Right lobe of liver (tissue), 6 donors: Measurements from ENCODE around the gene ATF4. TPM values are rescaled to one million over a fixed set of nuclear protein-coding genes. Genes with fewer than 3 reads are reported as not detected.

Experiments
- ATAC-seq, 4 donors: fragments of 200-7000 bp; cut with Tn5 transposase; one replicate each; pipeline ENCODE4 v1.9.1; 2020; ENCODE audit warnings: mild to moderate bottlenecking in 4 of 4, moderate library complexity in 4 of 4
- DNase-seq, 3 donors: peaks; one replicate each; pipeline ENCODE4 v3.0.0-alpha.2; 2020
- H3K27ac ChIP-seq, 3 donors: fragments of 200-600 bp; one replicate each; pipeline ENCODE4 v1.8.0; 2022
- H3K27me3 ChIP-seq, 2 donors: fragments of 200-600 bp; one replicate each; pipeline ENCODE4 v1.8.0; 2022
- H3K36me3 ChIP-seq, 4 donors: fragments of 200-600 bp; sonication (generic) in 1 of 4; one replicate each; pipeline versions ENCODE4 v1.5.1 to v1.8.0; 2017 to 2022; ENCODE audit warnings: control low read depth in 1 of 4
- H3K4me1 ChIP-seq, 4 donors: fragments of 200-600 bp; sonication (generic) in 1 of 4; one replicate each; pipeline versions ENCODE4 v1.5.1 to v1.8.0; 2017 to 2022; ENCODE audit warnings: control low read depth in 1 of 4
- H3K4me3 ChIP-seq, 3 donors: fragments of 200-600 bp; one replicate each; pipeline ENCODE4 v1.8.0; 2022
- H3K9me3 ChIP-seq, 4 donors: fragments of 200-600 bp; sonication (generic) in 1 of 4; one replicate each; pipeline versions ENCODE4 v1.5.1 to v1.8.0; 2017 to 2022; ENCODE audit warnings: control low read depth in 1 of 4
- POLR2A ChIP-seq: fragments of 450-650 bp; IDR thresholded peaks from one replicate; pipeline ENCODE4 v1.6.1; 2017; ENCODE audit warnings: antibody characterized with exemption, mild to moderate bottlenecking
- WGBS: methylation state at CpG from one replicate; pipeline ENCODE4 v1.1.6; 2018; ENCODE audit warnings: low coverage, low lambda C conversion rate; ENCODE audit not compliant: insufficient coverage; ENCODE audit errors: missing lambda C conversion rate; 5-methylcytosine and 5-hydroxymethylcytosine counted together
- intact Hi-C, 2 donors: fragments of 100-400 bp; cut with DNase I; formaldehyde crosslinking; loops; one replicate each; pipeline versions ENCODE4 v1.11.2 to v1.14.1; 2022
- total RNA-seq, 6 experiments: library from RNA; depleted of rRNA in 2 of 6; stranded (reverse); fragments of >200 nt in 2 of 6; fragmentation: NEBNext Ultra II Directional in 3 of 6; extraction: Animal tissue kit (Norgen Biotek cat#: 25700) in 3 of 6; gene quantifications; one replicate each; pipeline versions ENCODE4 v1.1.0 to v1.2.4, GENCODE V29; 2016 to 2023
- TF ChIP-seq, protein P1 (sequence below), 4 donors: fragments of 200-600 bp in 3 of 4; fragments of 450-650 bp in 1 of 4; IDR thresholded peaks; one replicate each; pipeline versions ENCODE4 v1.5.1 to v1.8.0; 2016 to 2022; ENCODE audit warnings: antibody characterized with exemption in 4 of 4, mild to moderate bottlenecking in 2 of 4
- donor health status: DM: no; HTN: yes; CAD: no.
- donor health status: DM: no; HTN: no; CAD: no.
- donor health status: DM: no; HTN: no; CAD: no.
- donor health status: DM: no; HTN: yes; CAD: no.
- donor health status: DM: no; HTN: yes; CAD: no.

The ATF4 gene
- total RNA-seq, 6 experiments from 2014 or later = 114 to 187 (median 157) TPM

- DNase-seq (no peak), ATAC-seq (no peak)
- peaks cover 18 to 91% (median 45%) of the 10 kb centered on the region in 4 donors for H3K36me3 ChIP-seq
- H3K27me3 ChIP-seq = no peaks in the 10 kb centered on the region
- no peak overlapping the region for H3K27ac ChIP-seq
- H3K4me3 ChIP-seq = no peak overlapping the region
- intact Hi-C loops = no loop called here
- TF ChIP-seq, protein P1, sequence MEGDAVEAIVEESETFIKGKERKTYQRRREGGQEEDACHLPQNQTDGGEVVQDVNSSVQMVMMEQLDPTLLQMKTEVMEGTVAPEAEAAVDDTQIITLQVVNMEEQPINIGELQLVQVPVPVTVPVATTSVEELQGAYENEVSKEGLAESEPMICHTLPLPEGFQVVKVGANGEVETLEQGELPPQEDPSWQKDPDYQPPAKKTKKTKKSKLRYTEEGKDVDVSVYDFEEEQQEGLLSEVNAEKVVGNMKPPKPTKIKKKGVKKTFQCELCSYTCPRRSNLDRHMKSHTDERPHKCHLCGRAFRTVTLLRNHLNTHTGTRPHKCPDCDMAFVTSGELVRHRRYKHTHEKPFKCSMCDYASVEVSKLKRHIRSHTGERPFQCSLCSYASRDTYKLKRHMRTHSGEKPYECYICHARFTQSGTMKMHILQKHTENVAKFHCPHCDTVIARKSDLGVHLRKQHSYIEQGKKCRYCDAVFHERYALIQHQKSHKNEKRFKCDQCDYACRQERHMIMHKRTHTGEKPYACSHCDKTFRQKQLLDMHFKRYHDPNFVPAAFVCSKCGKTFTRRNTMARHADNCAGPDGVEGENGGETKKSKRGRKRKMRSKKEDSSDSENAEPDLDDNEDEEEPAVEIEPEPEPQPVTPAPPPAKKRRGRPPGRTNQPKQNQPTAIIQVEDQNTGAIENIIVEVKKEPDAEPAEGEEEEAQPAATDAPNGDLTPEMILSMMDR (IDR thresholded peaks at IDR 0.05) = no peak
- TF ChIP-seq POLR2A = no peak
- 76% methylated on average over 4 of the region's 4 CpGs for WGBS
- no peaks in the 10 kb centered on the region for H3K4me1 ChIP-seq
- no peaks in the 10 kb centered on the region for H3K9me3 ChIP-seq
Observed at GRCh38 chr22:39510529-39511149, 9.7 kb upstream of the ATF4 start.

DNA sequence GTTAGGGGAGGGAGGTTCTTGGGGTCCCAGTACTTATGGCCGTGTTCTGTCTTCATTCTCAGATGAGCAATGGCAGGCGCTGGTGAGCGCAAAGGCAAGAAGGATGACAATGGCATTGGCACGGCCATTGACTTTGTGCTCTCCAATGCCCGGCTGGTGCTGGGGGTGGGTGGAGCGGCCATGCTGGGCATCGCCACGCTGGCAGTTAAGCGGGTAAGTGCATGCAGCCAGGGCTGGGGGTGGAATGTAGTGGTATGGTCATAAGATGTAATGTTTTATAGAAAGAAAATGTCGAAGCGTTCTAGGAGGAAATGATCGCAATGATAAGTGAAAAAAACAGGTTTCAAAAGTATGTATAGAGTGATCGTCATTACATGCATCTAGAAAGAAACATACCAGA is 9.1 kb upstream of the ATF4 start:
- Histone ChIP-seq H3K9me3 (no peaks in the 10 kb centered on the region), H3K27ac (no peak overlapping the region), H3K4me3 (no peak overlapping the region), H3K27me3 (no peaks in the 10 kb centered on the region), H3K36me3 (peaks cover 18 to 91% (median 44%) of the 10 kb centered on the region in 4 donors), H3K4me1 (no peaks in the 10 kb centered on the region)
- WGBS = 95% methylated on average over 8 of the region's 13 CpGs
- TF ChIP-seq, protein P1 (IDR thresholded peaks at IDR 0.05) = no peak
- no peak for TF ChIP-seq POLR2A
- intact Hi-C loops = no loop called here
- ATAC-seq = no peak
- DNase-seq = peak in 1 of 3 donors; percentile 26

DNA sequence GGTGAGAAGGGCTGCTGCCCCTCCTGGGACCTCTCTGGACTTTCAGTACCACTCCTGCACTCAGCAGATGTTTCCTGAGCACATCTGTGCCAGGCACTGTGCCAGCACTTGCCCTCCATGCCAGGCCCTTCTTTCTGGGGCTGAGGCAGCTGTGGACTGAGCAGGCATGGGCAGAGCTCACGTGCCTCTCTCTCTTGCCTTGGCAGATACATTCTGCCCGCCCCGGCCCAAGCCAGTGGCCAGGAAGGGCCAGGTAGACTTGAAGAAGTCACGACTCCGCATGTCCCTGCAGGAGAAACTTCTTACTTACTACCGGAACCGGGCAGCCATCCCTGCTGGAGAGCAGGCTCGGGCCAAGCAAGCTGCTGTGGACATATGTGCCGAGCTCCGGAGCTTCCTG is 8.3 kb upstream of the ATF4 start:
- intact Hi-C loops = no loop called here
- H3K4me1 ChIP-seq = no peaks in the 10 kb centered on the region

DNA sequence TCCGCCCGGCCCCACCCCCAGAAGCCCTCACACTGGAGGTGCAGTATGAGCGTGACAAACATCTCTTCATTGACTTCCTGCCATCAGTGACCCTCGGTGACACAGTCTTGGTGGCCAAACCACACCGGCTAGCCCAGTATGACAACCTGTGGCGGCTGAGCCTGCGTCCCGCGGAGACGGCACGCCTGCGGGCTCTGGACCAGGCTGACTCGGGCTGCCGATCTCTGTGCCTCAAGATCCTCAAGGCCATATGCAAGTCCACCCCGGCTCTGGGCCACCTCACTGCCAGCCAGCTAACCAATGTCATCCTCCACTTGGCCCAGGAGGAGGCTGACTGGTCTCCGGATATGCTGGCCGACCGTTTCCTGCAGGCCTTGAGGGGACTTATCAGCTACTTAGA is 6.6 kb upstream of the ATF4 start:
- 80% methylated on average over 2 of the region's 18 CpGs for WGBS
- Histone ChIP-seq H3K27ac (no peak overlapping the region), H3K4me1 (peaks cover 0 to 5% (median 1%) of the 10 kb centered on the region in 4 donors), H3K9me3 (no peaks in the 10 kb centered on the region), H3K36me3 (peaks cover 18 to 69% (median 38%) of the 10 kb centered on the region in 4 donors), H3K27me3 (no peaks in the 10 kb centered on the region), H3K4me3 (no peak overlapping the region)
- DNase-seq (peak in 1 of 3 donors; percentile 48), ATAC-seq (peak in 3 of 4 donors; percentile 18 to 35 (median 21))
- intact Hi-C loops = no loop called here
- no peak for TF ChIP-seq POLR2A
- TF ChIP-seq, protein P1 (IDR thresholded peaks at IDR 0.05) = no peak

More for the DNA sequence above, 8.3 kb upstream of the ATF4 start:
- peaks cover 18 to 84% (median 39%) of the 10 kb centered on the region in 4 donors for H3K36me3 ChIP-seq
- no peak overlapping the region for H3K4me3 ChIP-seq
- H3K27me3 ChIP-seq = no peaks in the 10 kb centered on the region
- no peaks in the 10 kb centered on the region for H3K9me3 ChIP-seq
- no CpG with 5 or more reads among the region's 10 CpGs for WGBS
- no peak for ATAC-seq
- DNase-seq = peak in 1 of 3 donors; percentile 51
- TF ChIP-seq, protein P1 (IDR thresholded peaks at IDR 0.05) = no peak
- no peak for TF ChIP-seq POLR2A
- no peak overlapping the region for H3K27ac ChIP-seq
